GM12872 (cell line): ENCODE data around the gene CFAP410.
A peak's percentile ranks its signal among the peaks of the same experiment; 100 is the strongest.

Experiments
- TF ChIP-seq, protein P1 (sequence below): IDR thresholded peaks from 3 replicates; pipeline ENCODE4 v1.5.1; 2011; ENCODE audit warnings: low read depth, mild to moderate bottlenecking, low read length, moderate library complexity; ENCODE audit not compliant: insufficient read depth

Gene CFAP410

DNA sequence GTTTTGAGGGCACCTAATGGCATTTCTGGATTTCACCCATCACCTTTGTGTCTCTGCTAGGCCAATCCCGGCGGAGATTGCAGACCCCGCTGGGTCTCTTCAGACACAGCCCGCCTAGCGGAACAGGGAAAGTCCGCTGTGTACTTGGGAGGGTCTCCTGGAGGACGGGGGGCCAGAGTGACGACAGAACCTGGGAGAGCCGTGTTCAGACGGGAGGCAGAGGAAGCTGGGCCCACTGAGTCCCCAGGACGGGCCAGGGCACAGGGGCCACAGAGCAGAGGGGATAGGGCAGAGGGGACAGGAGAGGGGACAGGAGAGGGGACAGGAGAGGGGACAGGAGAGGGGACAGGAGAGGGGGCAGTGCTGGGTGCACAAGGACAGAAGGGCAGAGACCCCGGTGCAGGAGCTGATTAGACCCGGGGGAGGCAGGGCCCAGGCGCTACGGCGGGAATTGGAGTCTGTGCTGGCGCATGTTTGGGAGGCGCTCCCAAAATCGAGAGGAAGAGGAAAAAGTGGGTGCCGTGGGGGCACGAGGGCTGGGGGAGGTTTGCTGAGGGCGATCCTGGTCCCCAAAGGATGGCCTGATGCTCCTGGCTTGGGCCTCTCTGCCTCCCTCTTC is 26.9 kb upstream of the CFAP410 start:
- TF ChIP-seq, protein P1, sequence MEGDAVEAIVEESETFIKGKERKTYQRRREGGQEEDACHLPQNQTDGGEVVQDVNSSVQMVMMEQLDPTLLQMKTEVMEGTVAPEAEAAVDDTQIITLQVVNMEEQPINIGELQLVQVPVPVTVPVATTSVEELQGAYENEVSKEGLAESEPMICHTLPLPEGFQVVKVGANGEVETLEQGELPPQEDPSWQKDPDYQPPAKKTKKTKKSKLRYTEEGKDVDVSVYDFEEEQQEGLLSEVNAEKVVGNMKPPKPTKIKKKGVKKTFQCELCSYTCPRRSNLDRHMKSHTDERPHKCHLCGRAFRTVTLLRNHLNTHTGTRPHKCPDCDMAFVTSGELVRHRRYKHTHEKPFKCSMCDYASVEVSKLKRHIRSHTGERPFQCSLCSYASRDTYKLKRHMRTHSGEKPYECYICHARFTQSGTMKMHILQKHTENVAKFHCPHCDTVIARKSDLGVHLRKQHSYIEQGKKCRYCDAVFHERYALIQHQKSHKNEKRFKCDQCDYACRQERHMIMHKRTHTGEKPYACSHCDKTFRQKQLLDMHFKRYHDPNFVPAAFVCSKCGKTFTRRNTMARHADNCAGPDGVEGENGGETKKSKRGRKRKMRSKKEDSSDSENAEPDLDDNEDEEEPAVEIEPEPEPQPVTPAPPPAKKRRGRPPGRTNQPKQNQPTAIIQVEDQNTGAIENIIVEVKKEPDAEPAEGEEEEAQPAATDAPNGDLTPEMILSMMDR: no peak

DNA sequence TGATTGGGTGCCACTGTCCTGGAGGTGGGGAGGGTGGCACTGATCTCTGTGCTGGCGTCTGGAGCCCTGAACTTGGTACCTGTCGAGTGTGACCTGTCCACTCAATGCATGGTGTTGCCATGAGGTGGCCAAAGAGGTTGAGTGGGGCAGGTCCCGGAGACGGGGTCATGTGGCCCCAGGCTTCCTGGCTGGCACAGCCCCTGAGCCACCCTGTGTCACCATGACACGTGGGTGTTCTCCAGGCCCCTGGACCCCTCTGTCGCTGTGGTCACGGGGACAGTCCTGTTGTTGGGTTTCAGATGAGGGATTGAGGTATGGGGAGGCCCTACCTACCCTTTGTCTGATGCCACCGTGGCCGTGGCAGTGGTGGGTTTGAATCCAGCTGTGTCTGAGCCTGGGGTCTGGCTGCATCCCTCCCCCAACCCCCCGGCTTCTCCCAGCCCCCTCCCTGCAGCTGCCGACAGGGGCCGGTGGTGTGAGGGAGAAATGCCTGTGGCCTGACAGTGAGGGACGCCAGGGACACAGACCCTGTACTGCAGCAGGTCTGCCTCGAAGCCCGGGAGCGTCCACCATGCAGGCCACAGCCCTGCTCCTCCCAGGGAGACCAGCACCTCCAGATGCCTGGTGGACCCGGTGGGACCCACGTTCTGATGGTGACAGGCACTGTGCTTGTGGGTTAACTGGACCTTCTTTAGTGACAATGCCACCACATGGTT is 26.2 kb upstream of the CFAP410 start:
- TF ChIP-seq, protein P1: no peak

DNA sequence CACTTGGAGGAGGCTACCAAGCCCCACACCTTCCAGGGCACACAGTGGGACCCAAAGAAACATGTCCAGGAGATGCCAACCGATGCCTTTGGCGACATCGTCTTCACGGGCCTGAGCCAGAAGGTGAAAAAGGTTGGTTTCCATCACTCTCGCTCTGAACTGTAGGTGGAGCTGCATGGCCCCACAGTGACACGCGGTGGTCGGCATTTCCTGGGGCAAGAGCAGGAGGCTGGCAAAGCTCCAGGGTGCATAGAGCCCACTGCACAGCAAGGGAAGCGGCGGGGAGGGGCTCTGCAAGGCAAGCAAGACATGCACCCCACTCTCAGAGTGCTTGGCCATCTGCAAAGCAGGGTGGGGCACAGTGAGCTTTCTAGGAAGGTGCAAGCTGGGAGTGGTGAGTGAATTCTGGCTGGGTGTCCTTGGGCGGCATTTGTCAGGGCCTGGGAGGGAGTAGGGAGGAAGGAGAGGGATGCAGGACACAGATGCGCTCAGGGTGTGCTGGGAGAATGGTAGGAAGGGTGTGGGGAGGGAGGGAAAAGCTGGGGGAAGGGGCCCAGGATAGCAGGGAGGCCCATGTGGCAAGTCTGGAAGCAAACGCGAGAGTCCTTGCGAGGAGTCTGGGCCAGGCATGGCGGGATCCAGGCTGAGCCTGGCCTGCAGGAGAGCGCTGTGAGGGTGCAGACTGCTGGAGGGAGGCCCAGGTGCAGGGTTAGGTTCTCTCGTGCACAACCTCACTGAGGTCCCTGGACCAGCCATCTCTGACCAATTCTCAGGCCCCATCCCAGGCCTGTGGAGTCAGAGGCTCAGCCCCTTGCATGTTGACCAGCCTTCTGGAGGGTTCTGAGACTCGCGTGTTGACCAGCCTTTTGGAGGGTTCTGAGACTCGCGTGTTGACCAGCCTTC is 25.2 kb upstream of the CFAP410 start:
- TF ChIP-seq, protein P1: no peak

DNA sequence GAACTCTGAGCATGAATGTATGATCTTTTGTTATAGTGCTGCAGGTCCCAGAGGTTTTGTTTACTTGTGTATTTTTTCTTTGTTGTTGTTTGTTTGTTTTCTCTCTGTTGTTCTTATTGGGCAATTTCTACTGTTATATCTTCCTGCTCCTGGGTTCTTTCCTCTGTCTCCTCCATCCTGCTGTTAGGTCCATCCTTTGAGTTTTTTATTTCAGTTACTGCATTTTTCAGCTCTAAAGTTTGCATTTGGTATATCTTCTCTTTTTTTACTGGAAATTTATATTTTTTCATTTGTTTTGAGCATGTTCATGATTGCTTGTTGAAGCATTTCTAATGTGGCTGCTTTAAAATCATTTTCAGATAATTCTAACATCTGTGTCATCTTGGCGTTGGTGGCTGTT is 24.1 kb upstream of the CFAP410 start:
- TF ChIP-seq, protein P1: no peak

DNA sequence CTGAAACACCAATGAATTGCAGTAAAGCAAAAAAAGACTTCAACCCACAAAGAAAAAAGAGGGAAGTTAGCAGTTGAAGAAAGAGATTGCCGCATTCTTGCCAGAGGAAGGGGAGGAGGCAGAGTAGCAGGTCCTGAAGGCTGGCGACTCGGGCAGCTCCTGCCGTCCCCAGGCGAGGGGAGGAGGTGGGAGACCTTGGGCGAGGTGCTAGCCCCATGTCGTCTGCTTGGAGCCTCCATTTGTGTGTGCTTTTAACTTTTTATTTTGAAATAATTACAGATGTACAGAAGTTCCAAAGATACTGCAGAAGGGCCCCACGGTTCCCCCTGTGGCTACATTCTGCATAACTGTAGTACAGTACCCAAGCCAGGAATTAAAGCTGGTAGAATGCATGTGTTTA is 21.0 kb upstream of the CFAP410 start:
- TF ChIP-seq, protein P1: peak; percentile 4; the same call in 1 of the 3 replicates

DNA sequence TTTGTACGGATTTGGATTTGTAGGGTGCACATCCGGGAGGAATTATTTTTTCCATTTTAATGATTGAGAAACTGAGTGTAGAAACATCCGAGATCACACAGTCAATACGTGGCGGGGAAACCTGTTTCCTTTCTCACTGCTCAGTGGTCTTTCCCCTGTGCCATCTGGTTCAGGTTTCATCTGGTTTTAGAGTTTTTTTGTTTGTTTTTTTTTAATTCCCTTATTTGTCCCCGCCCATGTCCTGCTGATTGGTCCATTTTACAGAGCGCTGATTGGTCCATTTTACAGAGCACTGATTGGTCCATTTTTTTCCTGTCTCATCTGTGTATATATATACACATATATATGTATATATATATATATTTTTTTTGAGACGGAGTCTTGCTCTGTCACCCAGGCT is 20.2 kb upstream of the CFAP410 start:
- TF ChIP-seq, protein P1: no peak
